Measurements from ENCODE around the gene CERK. TPM values are rescaled to one million over a fixed set of nuclear protein-coding genes. Genes with fewer than 3 reads are reported as not detected.
A peak's percentile ranks its signal among the peaks of the same experiment; 100 is the strongest.

CERK gene
- total and polyA plus RNA-seq, 7 donors, result 23.9 to 45.5 (median 28.2) TPM

- H3K27ac ChIP-seq, result peak overlapping the region; percentile 22 to 59 (median 55)
- H3K4me1 ChIP-seq, result peaks cover 0 to 37% (median 26%) of the 10 kb centered on the region in 4 donors
- no peaks in the 10 kb centered on the region for H3K27me3 ChIP-seq
- no peak overlapping the region for H3K4me3 ChIP-seq
- TF ChIP-seq POLR2AphosphoS5 (IDR thresholded peaks at IDR 0.05) (no peak), POLR2A (IDR thresholded peaks at IDR 0.05) (no peak), CTCF (IDR thresholded peaks at IDR 0.05) (no peak), EP300 (IDR thresholded peaks at IDR 0.05) (no peak)
- H3K36me3 ChIP-seq, result no peaks in the 10 kb centered on the region
- H3K9me3 ChIP-seq, result no peaks in the 10 kb centered on the region
- 80 to 86% methylated on average over 14 of the region's 14 CpGs for WGBS, 2 donors
- intact Hi-C loops (cut with DNase I), result no loop called here
- no peak for DNase-seq
These were observed 32.1 kb upstream of the CERK start for GRCh38 chr22:46770151-46770641.

GRCh38 chr22:46769706-46770105, 31.7 kb upstream of the CERK start:
- no peak for DNase-seq
- Histone ChIP-seq H3K27me3 (no peaks in the 10 kb centered on the region), H3K4me1 (peaks cover 0 to 32% (median 22%) of the 10 kb centered on the region in 4 donors), H3K9me3 (no peaks in the 10 kb centered on the region), H3K27ac (peak overlapping the region; percentile 22 to 59 (median 55)), H3K36me3 (no peaks in the 10 kb centered on the region), H3K4me3 (no peak overlapping the region)
- TF ChIP-seq POLR2A (IDR thresholded peaks at IDR 0.05) (no peak), POLR2AphosphoS5 (IDR thresholded peaks at IDR 0.05) (no peak)
- intact Hi-C loops (cut with DNase I), result loop anchor here (10.0 kb wide), 1 partner anchor 775 kb away; no protein-coding TSS in a partner anchor
- 82 to 95% methylated on average over 6 of the region's 6 CpGs for WGBS, 2 donors

DNA sequence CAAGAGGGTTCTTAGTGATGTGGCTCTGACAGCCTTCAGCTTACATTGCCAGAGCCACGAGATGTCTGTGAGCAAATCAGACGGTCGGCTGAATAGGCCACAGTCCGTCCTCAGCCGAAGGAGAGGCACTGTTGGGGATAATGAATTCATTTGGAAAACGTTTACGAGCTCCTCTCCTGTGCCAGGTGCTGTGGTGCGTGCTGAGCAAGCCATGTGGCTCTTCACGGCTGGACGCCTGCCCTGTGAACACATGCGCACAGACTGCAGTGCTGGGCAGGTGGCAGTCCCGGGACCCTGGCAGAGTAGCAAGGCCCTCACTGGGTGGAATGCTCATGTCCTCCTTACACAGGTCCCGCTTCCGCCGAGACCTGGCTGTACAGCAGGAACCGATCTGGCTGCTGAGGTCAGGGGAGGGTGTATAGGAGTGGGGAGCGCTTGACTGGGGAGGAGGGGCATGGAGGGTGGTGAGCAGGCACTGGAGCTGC, 31.2 kb upstream of the CERK start:
- H3K27ac ChIP-seq, result peak overlapping the region in 3 of 4 donors; percentile 51 to 59 (median 59)
- no peaks in the 10 kb centered on the region for H3K9me3 ChIP-seq
- TF ChIP-seq CTCF (IDR thresholded peaks at IDR 0.05), result no peak
- TF ChIP-seq EP300 (IDR thresholded peaks at IDR 0.05), result no peak
- no peak for TF ChIP-seq POLR2AphosphoS5 (IDR thresholded peaks at IDR 0.05)
- TF ChIP-seq POLR2A (IDR thresholded peaks at IDR 0.05), result no peak
- H3K36me3 ChIP-seq, result no peaks in the 10 kb centered on the region
- intact Hi-C loops (cut with DNase I), result loop anchor here (10.0 kb wide), 1 partner anchor 774 kb away; no protein-coding TSS in a partner anchor
- peaks cover 0 to 28% (median 20%) of the 10 kb centered on the region in 4 donors for H3K4me1 ChIP-seq
- H3K27me3 ChIP-seq, result no peaks in the 10 kb centered on the region
- H3K4me3 ChIP-seq, result no peak overlapping the region
- no peak for DNase-seq
- WGBS, 2 donors, result 77% methylated on average over 17 of the region's 17 CpGs

DNA sequence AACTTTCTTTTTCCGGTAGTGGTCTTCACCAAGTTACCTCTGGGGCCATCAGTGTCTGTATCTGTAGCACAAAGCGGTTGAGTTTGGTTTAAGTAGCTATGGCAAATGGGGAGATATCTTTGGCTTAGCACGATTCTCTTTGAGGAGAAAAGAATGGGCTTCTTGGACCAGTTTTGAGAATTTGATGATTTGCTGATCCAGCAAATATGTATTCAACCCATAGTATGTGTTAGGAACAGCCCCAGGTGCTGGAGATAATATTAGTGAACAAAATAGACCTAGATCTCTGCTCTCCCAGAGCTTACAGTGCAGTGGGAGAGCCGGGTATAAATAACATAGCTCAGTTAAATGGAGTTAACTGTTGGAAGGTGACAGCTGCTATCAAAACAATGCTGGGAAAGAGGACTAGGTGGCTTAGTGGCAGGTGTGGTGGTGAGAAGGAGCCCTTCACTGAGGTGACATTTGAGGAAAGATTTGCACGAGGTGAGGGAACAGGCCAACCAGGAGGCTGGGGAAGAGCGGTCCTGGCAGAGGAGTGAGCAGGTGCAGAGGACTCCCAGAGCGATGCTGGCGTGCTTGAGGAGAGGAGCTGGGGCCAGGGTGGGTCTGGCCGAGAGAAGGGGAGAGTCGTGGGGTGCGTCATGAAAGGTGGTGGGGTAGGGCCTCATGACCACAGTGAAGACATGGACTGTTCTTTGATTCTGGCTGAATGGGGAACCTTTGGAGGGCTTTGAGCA, 29.4 kb upstream of the CERK start:
- 96% methylated on average over 11 of the region's 11 CpGs for WGBS, 2 donors
- DNase-seq, result no peak
- no peaks in the 10 kb centered on the region for H3K27me3 ChIP-seq
- H3K9me3 ChIP-seq, result no peaks in the 10 kb centered on the region
- H3K4me1 ChIP-seq, result peaks cover 0 to 34% (median 21%) of the 10 kb centered on the region in 4 donors
- no peaks in the 10 kb centered on the region for H3K36me3 ChIP-seq
- no peak overlapping the region for H3K4me3 ChIP-seq
- intact Hi-C loops (cut with DNase I), result loop anchor here (10.0 kb wide), 1 partner anchor 773 kb away; no protein-coding TSS in a partner anchor
- H3K27ac ChIP-seq, result no peak overlapping the region
- TF ChIP-seq POLR2A (IDR thresholded peaks at IDR 0.05) (no peak), EP300 (IDR thresholded peaks at IDR 0.05) (no peak)

DNA sequence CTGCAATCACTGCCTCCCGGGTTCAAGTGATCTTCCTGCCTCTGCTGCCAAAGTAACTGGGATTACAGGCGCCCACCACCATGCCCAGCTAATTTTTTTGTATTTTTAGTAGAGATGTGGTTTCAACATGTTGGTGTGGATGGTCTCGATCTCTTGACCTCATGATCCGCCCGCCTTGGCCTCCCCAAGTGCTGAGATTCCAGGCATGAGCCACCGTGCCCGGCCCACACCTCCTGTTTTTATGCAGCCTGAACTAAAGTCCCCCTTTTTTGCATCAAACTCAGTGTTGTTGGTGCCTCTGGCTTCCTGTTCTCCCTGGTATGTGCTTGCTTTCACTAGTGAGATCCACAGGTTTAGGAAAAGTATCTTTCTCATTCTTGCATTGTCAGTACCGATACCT, 28.6 kb upstream of the CERK start:
- TF ChIP-seq CTCF (IDR thresholded peaks at IDR 0.05) (no peak), EP300 (IDR thresholded peaks at IDR 0.05) (no peak), POLR2AphosphoS5 (IDR thresholded peaks at IDR 0.05) (no peak), POLR2A (IDR thresholded peaks at IDR 0.05) (no peak)
- intact Hi-C loops (cut with DNase I), result loop anchor here (10.0 kb wide), 1 partner anchor 772 kb away; no protein-coding TSS in a partner anchor
- Histone ChIP-seq H3K9me3 (no peaks in the 10 kb centered on the region), H3K27ac (no peak overlapping the region), H3K4me3 (no peak overlapping the region), H3K27me3 (no peaks in the 10 kb centered on the region), H3K4me1 (peaks cover 0 to 38% (median 23%) of the 10 kb centered on the region in 4 donors), H3K36me3 (no peaks in the 10 kb centered on the region)
- WGBS, 2 donors, result 92 to 94% methylated on average over 8 of the region's 8 CpGs
- no peak for DNase-seq
